Activated naive CD4-positive, alpha-beta T cell (primary cell): ENCODE results near the gene LTO1.

Source experiments
- DNase-seq, 4 experiments: peaks; one replicate each; lab custom pipeline; 2025; lab: John Stamatoyannopoulos, UW

LTO1 gene, protein sequence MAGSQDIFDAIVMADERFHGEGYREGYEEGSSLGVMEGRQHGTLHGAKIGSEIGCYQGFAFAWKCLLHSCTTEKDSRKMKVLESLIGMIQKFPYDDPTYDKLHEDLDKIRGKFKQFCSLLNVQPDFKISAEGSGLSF

DNA sequence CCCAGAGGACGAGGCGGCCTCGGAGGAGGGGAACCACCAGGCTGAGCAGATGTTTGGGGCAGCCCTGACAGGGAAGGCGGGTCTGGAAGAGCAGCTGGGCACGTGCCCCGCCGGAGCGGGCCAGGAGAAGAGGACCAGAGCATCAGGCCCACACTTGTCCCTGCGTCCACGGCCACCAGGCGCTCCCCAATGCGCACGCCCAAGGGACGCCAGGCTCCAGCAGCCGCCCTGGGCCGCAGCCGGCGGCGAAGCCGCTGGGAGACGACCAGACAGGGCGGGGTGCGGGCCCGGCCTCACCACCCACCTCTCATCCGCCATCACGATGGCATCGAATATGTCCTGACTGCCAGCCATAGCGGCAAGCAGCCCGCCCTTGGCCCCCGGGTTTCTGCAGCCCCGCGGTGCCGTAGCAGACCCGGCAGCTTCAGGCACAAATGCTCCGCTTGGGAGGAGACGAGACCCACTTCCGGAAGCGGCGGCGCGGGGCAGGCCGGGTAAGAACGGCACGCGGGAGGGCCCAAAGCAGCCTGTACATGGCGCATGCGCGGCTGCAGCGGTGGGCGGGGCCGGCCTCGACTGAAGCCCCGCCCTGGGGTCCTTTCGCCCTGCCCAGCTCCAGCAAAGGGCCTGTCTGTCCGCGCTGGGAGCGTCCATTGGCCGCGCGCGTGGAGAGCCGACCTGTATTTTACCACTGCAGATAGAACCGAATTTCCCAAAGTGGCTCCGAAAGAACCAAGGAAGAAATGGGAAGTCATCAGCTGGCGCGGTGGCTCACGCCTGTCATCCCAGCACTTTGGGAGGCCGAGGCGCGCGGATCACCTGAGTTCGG is at the start of gene LTO1:
Gene LTO1, minus strand, starts transcription at position 468 of the 829 bp plus-strand sequence. Its CDS starts 114 bp downstream, at position 354.
- peak; percentile 90 to 96 (median 94) for DNase-seq

DNA sequence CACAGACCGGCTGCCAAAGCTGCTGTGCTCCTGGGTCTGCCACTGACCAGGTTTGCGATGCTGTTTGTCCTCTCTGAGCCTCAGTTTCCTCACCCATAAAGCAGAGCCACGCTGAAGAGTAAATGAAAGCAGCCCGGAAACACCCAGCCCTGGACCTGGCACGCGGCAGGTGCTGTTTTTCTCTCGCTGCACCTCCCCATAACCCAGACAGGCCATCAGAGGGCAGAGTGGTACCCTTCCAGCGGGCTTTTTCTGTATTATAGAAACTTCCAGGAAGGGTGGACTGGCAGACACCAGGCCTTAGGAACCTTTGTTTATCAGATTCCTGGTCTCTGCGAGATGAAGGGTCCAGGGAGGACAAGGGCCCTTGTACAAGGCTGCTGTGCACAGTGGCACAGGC is 46.6 kb upstream of the LTO1 start:
- DNase-seq: no peak

DNA sequence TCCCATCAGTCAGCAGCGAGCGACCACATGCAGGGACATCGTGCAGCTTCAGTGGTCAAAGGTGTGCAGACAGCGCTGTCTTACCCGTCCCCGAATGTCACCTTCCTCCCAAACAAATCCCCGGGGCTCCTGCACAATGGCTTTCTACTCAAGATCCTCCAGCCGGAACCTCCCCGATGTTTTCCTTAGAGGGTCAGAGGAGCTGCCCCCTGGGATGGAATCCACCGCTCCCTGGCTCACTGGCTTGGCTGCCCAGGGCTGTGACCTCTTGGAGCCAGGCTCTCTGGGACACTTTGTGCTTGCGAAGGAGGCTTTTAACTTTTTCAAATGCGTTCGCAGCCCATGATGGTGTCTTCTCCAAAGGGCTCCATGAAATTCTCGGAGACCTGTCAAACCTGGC is 46.0 kb upstream of the LTO1 start:
- no peak for DNase-seq

DNA sequence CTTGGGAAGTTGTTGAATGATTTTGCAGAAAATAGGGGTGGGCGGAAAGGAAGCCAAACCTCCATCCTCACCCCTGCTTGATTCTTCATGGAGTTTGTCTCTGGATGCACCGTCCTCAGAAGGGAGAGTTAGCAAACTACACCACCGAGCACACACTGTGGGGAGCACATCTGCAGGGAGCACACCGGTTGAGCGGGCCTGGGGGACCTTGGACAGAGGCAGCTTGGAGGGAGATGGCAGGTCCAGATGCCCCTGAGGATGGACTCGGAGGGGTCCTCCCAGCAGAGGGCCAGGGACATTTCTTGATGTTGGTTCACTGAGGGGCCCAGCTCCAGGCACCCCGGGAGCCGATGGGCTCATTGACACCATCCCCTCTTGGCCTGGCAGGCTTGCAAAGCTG is 43.8 kb upstream of the LTO1 start:
- no peak for DNase-seq

DNA sequence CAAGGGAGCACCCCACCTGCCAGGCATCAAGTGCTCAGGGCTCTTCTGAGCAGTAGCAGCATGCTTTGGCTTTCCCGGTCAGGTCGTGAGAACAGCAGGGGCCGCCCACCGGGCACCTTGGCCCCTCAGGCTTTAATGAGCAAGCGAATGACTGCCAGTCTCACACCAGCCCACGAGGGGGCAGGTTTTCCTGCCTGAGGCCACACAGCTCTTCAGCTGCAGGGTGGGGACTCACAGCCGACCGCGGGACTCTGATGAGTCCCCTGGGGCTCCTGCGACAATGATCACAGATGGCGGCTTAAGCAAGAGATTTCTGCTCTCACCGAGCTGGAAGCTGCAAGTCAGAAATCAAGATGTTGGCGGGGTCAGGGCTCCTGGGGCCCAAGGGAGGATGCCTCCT is 43.0 kb upstream of the LTO1 start:
- no peak for DNase-seq

DNA sequence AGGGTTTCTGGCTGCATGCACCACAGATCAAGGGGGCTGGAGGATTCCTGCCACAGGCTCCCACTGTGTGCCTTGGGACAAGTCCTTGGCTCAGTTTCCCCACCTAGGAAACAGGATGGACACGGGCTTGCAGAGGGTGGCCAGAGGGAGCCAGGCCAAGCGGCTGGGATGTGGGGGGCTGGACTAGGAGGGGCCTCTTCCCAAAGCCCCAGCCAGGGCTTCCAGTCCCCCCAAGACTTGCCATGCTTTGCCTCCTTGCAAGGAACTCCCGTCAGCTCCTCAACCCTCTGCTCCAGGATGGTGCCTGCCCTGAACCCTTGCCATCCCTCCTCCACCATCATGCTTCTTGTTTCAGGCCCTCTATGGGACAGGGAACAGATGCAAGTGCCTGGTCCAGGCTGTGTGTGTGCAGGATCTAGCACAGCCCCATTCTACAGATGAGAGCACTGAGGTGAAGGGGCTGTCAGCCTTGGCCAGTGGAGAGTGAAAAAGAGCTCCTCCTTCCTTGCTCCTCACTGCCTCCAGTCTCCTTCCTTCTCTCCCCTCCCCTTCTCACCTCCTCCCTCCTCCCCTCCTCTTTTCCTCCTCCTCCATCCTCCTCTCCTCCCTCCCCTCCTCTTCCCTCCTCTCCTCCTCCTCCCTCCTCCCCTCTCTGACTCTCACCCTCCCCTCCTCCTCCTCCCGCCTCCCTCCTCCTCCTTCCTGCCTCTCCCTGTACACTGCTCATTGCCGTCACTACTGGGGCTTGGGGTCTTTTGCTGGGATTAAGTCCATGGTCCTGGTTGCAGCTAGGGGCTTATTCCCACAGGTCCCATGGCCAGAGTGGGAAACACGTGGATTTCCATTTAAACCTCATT is 42.0 kb upstream of the LTO1 start:
- DNase-seq: no peak

DNA sequence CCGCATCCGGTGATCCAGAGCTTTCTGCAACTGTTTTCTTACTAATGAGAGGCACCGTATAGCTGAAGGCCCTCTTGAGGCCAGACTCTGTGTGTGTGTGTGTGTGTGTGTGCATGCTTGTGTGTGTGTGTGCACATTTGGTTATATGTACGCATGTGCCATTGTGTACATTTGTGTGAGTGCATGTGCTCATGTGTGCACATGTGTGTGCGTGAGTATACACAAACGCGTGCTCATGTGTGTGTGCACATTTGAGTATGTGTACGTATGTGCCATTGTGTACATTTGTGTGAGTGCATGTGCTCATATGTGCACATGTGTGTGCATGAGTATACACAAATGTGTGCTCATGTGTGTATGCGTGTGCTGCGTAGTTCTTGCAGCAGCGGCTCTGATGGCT is 40.9 kb upstream of the LTO1 start:
- DNase-seq: no peak

DNA sequence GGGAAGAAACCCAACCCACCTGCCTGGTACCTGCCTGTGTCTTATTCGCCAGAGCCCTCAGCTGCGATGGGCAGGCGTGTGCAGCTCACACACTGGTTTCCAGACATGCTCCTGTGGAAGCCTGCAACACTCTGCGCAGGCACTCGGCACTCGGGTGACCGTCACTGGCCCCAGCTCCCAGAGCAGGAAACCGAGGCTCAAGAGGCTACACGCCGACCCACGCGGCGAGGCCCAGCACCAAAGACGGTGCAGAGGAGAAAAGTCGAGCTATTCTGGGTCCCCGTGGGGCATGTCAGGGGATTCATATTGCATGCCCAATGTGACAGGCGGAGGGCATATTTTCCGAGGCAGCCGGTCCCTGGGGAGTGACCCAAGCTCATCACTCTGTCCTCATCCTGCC is 40.3 kb upstream of the LTO1 start:
- DNase-seq: no peak

DNA sequence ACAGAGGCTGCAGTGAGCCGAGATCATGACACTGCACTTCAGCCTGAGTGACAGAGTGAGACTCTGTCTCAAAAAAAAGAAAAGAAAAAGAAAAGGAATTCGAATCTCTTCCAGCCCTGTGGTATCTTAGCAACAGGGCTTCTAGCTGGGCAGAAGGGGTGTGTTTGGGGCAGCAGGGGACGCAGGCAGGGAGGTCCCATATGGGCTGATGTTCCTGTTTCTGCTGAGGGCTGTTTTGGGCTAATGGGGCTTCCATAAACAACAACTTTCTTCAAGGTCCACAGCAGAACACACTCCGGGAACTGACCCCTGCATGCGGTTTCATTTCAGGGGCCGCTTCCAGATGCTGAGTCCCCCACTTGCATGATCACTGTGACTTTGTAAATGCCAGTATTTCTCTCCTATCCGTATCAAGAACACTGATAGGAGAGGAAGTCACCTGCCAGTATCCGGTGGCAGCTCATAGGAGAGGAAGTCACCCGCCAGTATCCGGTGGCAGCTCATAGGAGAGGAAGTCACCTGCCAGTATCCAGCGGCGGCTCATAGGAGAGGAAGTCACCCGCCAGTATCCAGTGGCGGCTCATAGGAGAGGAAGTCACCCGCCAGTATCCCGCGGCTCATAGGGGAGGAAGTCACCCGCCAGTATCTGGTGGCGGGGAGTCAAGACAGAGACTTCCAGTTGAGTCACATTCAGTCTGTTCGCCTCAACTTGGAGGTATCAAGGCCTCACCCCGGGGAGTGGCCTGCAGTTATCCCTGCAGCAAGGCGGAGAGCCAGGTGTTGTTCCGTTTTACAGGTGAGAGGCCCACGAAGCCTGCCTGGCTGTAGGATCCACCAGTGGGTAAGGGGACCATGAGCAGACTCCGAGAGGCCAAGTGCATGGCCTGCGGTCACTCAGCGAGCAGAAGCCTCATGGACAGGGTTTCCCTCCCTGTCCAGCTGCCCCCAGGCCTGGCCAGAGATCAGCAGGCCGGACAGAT is 37.0 kb upstream of the LTO1 start:
- peak in 2 of 4 experiments; percentile 7 to 37 for DNase-seq

DNA sequence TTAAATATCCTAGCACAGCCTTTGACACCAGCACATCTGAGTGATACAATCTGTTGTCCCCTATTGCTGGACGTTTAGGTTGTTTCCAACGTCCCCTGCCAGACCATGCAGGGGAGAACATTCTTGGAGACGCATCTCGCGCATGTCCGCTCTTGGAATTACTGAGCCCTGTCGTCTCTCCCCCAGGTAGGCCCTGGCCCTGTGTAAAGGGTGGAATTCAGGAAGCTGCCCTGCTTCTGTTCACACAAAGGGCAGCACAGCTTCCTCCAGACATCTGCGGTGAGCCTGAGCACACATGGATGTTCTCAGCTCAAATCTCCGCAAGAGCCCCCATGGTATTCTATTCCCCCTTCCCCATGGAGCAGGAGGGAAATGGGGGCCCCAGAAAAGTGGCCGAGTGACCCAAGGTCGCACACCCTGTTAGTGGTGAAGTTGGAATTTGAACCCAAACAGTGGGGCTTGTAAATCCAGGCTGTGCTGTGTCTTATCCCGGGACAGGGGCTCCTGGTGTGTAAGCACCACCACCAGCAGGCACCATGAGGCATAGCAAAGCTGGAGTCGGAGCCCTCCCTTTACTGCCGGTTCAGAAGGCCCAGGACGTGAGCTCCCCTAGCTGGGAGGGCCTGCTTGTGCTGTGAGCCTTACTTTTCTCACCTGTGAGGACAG is 33.7 kb upstream of the LTO1 start:
- DNase-seq: no peak

DNA sequence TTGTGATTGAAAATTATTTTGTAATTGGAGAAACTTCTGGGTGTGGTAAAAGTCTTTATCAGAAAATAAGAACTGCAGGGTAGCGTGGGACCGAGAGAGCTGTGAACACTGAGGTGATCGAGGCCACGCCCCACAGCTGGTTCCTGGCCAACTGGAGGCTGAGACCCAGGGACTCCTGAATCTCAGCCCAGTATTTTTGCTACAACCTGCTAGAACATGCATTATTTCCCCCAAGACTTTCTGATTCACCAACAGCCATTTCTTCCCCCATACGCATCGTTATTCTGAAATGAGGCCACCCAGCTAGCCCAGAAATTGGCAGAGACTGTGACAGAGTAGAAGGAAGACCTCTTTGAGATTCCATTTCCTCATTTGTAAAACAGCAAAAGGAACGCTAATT is 32.0 kb upstream of the LTO1 start:
- DNase-seq: no peak

DNA sequence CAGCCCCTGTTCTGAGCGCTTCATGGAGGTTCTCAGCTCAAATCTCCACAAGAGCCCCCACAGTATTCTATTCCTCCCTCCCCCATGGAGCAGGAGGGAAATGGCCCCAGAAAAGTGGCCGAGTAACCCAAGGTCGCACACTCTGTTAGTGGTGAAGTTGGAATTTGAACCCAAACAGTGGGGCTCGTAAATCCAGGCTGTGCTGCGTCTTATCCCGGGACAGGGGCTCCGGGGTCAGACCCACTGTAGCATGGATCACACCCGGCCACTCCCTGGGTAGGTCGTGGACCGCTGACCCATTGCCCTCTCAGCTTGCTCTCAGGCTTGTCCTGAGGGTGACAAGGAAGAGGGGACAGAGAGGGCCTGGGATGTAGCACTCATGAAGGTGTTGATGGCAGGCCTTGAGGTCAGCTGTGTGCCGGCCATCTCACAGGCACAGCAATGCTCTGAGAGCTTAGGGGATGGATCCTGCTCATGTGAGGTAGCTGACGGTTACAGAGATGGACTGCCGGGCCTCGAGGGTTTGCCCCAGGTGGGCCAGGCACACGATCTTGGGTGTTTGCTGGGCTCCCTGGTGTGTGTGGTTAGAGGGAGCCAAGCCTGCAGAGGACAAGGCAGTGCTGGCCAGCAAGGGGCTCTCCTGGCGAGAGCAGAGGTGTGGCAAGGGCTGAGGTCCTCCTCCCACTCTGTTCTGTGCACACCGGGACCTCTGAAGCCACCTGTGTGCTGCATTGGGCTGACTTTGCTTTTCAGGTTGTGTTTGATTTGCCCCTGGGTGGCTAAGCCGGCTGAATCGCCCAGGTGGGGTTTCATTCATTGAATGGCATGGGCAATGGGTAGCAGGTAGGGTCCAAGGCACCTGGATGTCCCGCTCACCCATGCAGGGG is 31.0 kb upstream of the LTO1 start:
- no peak for DNase-seq

DNA sequence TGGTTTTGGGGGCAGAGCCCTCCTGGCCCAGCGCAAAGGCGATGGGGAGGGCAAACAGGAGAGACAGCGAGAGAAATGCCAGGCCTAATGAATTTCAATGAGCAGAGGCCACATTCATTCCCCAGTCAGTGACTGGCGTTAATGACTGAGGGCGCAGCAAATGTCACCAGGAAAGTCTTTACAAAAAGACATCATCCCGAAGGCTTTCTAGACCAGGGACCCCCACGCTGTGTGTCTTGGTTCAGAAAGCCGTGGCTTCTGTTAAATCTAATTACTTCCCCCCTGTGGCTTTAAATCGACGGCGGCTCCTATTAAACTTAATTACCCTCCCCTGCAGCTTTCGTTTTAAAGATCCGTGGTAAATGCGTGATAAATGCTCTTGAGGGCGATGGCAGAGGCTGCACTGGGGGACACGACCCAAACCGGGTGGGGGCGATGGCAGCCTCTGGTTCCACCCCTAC is 30.2 kb upstream of the LTO1 start:
- DNase-seq: no peak

DNA sequence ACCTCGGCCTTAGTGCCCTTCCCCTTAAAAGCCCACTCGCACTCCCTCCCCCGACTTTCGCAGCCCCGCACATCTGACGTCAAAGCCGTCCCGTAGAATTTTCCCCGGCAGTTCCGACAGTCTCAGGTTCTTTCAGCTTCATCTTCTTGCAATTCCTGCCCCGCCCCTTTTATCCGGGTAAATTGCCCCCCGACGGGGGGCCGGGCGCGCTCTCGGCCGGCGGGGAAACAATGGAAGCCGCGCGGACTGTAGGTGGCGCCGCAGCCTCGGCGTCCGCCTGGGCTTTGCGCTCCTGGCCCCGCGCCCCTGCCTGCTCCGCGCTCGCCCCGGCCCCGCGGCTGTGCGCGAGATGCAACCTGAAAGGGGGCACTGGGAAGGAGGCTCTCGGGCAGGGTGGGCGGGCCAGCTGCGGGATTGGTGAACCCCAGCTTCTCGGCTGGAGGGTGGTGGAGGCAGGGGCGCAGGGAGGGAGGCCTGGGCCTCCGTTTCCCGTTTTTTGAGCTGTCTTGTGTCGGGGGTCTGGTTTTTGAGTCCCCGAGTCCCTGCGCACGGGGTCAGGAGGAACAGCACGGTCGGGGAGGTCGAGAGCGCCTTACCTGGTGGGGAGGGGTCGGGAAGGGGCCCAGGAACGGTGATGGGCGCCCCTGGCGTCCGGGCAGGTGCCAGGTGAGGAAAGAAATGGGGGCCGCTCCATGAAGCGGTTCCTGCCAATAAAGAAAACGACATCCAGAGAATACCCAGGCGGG is 29.5 kb upstream of the LTO1 start:
- DNase-seq: no peak

DNA sequence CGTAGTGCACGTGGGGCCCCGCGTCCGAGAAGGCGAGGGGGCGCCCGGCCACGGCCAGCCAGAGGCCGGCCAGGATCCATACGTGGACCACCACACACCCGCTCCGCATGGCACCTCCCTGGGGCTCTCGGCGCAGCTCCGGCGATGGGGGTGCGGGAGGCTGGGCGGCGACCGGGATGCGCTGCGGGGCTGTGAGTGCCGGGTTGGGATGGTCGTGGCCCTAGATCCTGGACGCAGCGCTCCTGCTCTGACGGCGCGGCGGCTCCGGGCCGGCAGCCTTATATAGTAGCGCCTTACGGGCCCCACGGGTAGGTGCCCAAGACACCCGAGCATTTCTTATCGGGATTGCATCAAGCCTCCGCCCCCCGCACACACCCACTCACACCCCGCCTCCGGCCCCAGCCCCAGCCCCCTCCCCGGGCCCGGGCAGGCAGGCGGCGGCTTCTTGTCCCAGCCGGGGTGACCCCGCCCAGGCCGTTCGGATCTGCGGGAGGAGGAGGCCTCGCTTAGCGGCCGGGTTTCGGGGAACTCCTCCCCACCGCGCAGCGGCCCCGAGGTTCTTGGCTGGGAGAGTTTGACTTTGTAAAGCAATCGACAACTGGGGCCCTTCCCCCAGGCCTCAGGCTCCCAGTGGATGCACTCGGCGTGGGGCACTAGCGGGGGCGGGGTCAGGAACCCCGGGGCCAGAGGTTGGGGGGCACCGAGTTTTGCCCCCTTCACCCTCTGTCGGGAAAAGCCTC is 28.8 kb upstream of the LTO1 start, which contains the start of gene FGF19:
Gene FGF19, minus strand, starts transcription at position 255 of the 740 bp plus-strand sequence. Its CDS starts 146 bp downstream, at position 109.
- no peak for DNase-seq

DNA sequence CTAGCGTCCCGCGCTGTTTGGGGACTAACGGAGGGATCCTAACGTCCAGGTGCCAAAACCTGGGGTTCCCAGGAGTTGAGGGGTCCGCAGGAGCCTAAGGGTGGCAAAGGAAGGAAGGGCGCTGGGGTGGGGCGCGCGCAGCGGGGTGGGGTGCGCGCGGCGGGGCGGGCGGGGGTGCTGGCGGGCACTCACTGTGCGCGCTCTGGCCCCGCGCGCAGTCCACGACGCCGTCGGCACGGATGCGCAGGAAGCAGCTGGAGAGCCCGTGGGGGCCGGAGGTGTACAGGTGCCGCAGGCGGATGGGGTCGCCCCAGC is 28.3 kb upstream of the LTO1 start:
- no peak for DNase-seq

DNA sequence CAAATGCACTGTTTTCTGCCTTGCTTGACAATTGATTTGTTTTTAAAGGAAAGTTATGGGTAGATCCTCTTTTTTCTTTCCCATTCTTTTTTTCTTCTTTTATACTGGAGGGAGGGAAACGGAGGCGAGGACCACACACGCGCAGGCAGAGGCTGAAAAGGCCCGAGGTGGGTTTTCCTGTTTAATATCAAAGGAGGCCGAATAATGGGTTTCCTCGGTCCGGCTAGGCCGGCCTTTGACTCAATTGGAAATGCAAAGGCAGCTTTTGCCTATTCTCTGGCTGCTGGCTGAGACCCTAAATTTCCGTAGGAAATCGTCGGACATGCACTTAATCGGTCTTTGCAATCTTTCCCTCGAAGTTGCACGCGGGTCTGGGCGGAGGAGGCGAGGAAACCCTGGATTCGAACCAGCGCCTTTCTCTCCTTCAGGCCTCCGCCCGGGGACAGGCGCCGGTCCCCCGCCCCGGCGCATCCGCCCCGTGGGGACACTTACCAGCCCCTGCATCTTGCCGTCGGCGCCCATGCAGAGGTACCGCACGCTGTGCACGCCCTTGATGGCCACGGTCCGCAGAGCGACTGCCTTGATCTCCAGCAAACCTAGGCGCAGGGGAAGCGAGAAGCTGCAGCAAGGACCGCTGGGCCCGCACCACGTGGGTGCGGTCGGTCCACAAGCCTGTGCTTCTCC is 27.8 kb upstream of the LTO1 start:
- no peak for DNase-seq

DNA sequence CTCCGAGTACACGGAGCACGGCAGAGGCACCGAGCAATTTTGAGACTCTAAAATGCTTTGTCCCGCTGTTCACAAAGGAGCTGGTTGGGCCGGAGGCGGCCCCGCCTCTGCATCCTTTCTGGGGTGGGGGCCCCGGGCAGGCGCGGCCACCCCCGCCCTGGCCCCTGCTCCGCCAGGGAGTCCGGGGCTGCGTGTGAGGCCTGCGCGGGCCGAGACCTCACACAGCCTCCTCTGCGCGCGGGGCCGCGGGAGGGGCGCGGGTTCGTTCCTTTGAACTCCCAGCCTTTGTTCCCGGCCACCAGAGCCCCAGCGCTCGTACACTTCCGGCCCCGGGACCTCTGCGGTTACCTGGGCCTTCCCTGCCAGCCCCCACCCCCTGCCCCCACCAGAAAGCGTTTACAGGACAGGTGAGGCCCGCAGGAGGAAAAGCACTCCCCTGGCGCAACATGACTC is 27.1 kb upstream of the LTO1 start:
- DNase-seq: no peak
